Breast epithelium (tissue), 3 donors: Measurements from ENCODE around the gene UNC45B.

Source experiments
- POLR2A ChIP-seq: fragments of 450-650 bp; IDR thresholded peaks from one replicate; pipeline ENCODE4 v1.6.1; 2016; ENCODE audit warnings: antibody characterized with exemption, mild to moderate bottlenecking, moderate library complexity
- POLR2AphosphoS5 ChIP-seq, 3 donors: sonication (generic); formaldehyde crosslinking; IDR thresholded peaks; one replicate each; pipeline ENCODE4 v1.6.1; 2017; ENCODE audit warnings: antibody characterized with exemption in 3 of 3
- TF ChIP-seq, protein P1 (sequence below), 3 donors: fragments of 450-650 bp; IDR thresholded peaks; one replicate each; pipeline ENCODE4 v1.5.1; 2016 to 2017; ENCODE audit warnings: antibody characterized with exemption in 3 of 3, mild to moderate bottlenecking in 3 of 3, moderate library complexity in 3 of 3

DNA sequence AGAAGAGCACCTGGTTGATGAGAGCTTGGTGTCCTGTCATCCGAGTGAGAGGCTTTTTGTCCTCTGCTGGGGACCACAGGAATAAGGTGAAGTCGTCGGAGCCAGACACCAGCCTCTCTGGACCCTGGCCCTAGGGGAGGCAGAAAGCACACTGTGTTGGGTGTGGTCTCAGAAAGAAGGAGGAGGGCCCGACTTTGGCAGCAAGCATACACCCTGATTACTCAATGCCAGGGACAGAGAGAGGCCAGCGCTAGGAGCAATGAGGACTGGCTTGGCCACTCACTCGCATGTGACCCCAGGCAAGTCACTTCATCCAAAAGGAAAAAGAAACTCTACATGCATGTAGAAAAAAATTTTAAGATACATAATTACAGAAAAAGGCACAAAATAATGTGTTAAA is 12.3 kb upstream of the UNC45B start:
- TF ChIP-seq, protein P1, sequence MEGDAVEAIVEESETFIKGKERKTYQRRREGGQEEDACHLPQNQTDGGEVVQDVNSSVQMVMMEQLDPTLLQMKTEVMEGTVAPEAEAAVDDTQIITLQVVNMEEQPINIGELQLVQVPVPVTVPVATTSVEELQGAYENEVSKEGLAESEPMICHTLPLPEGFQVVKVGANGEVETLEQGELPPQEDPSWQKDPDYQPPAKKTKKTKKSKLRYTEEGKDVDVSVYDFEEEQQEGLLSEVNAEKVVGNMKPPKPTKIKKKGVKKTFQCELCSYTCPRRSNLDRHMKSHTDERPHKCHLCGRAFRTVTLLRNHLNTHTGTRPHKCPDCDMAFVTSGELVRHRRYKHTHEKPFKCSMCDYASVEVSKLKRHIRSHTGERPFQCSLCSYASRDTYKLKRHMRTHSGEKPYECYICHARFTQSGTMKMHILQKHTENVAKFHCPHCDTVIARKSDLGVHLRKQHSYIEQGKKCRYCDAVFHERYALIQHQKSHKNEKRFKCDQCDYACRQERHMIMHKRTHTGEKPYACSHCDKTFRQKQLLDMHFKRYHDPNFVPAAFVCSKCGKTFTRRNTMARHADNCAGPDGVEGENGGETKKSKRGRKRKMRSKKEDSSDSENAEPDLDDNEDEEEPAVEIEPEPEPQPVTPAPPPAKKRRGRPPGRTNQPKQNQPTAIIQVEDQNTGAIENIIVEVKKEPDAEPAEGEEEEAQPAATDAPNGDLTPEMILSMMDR (IDR thresholded peaks at IDR 0.05), result no peak
- TF ChIP-seq POLR2A (no peak), POLR2AphosphoS5 (IDR thresholded peaks at IDR 0.05) (no peak)
